K562 (cell line): ENCODE results near the gene ERICH2. TPM values are rescaled to one million over a fixed set of nuclear protein-coding genes. Genes with fewer than 3 reads are reported as not detected.
A peak's percentile ranks its signal among the peaks of the same experiment; 100 is the strongest.

Experiments used
- CHCHD3 ChIP-seq: fragments of 250-450 bp; sonication (Bioruptor Pico); IDR thresholded peaks from 2 replicates; pipeline ENCODE4 v2.1.2; 2022; ENCODE audit warnings: mild to moderate bottlenecking
- EGR1 ChIP-seq: fragments of 450-650 bp; conservative IDR thresholded peaks from 2 replicates; pipeline ENCODE4 v1.6.1; 2017; ENCODE audit warnings: mild to moderate bottlenecking
- ESRRB ChIP-seq: fragments of 250-450 bp; sonication (Bioruptor Pico); IDR thresholded peaks from 2 replicates; pipeline ENCODE4 v1.5.0; 2020; ENCODE audit warnings: mild to moderate bottlenecking, moderate library complexity, borderline replicate concordance
- FOXA3 ChIP-seq, 2 experiments: fragments of 450-650 bp in 1 of 2; sonication (generic) in 1 of 2; formaldehyde crosslinking; IDR thresholded peaks in 1 of 2; conservative IDR thresholded peaks in 1 of 2; 2 replicates each; pipeline versions ENCODE4 v1.4.0 to v1.8.0; 2020 to 2022; ENCODE audit warnings: mild to moderate bottlenecking in 2 of 2, missing genetic modification reagents in 1 of 2
- KLF16 ChIP-seq: IDR thresholded peaks from 2 replicates; pipeline ENCODE4 v1.6.1; 2016; ENCODE audit warnings: antibody characterized with exemption
- MAFG ChIP-seq: fragments of 450-650 bp; conservative IDR thresholded peaks from 2 replicates; pipeline ENCODE4 v1.6.1; 2016; ENCODE audit warnings: missing genetic modification characterization, missing compliant biosample characterization
- MBD2 ChIP-seq: sonication (generic); IDR thresholded peaks from 2 replicates; pipeline ENCODE4 v1.6.1; 2016; ENCODE audit warnings: low read depth, borderline replicate concordance
- MYC ChIP-seq, 2 experiments: fragments of 250-450 bp in 1 of 2; sonication (Bioruptor Pico) in 1 of 2; IDR thresholded peaks; 2 replicates each; pipeline versions ENCODE4 v1.5.1 to v1.6.1; 2012 to 2021; ENCODE audit warnings: low read depth in 2 of 2, borderline replicate concordance in 1 of 2, improper control_type of control experiment in 1 of 2, low read length in 1 of 2, mild to moderate bottlenecking in 1 of 2, moderate library complexity in 1 of 2
- NEUROD1 ChIP-seq: fragments of 150-350 bp; IDR thresholded peaks from 2 replicates; pipeline ENCODE4 v1.6.1; 2014; ENCODE audit warnings: borderline replicate concordance, low read length, low read depth; ENCODE audit not compliant: partially characterized antibody
- NONO ChIP-seq, 2 experiments: fragments of 200-400 bp in 1 of 2; fragments of 450-650 bp in 1 of 2; formaldehyde crosslinking in 1 of 2; IDR thresholded peaks; 2 replicates each; pipeline ENCODE4 v1.6.1; 2017; ENCODE audit warnings: low read depth in 2 of 2, mild to moderate bottlenecking in 2 of 2, moderate library complexity in 2 of 2, low read length in 1 of 2
- PPARD ChIP-seq: fragments of 250-450 bp; sonication (Bioruptor Pico); IDR thresholded peaks from 2 replicates; pipeline ENCODE4 v1.8.0; 2022; ENCODE audit warnings: inconsistent platforms, mild to moderate bottlenecking, moderate library complexity
- RUNX1 ChIP-seq: sonication (generic); IDR thresholded peaks from 2 replicates; pipeline ENCODE4 v1.6.1; 2016; ENCODE audit warnings: antibody characterized with exemption, low read depth
- STAG1 ChIP-seq: sonication (generic); formaldehyde crosslinking; IDR thresholded peaks from 2 replicates; pipeline ENCODE4 v1.5.0; 2020; ENCODE audit warnings: missing genetic modification reagents, borderline replicate concordance
- TBP ChIP-seq: optimal IDR thresholded peaks from 2 replicates; pipeline ENCODE3; 2011; ENCODE audit warnings: low read depth, low read length, improper control_type of control experiment
- TRIM24 ChIP-seq, 2 experiments: fragments of 450-650 bp; IDR thresholded peaks; 2 replicates each; pipeline ENCODE4 v1.6.1; 2016
- ZNF23 ChIP-seq: fragments of 250-450 bp; sonication (Bioruptor Pico); IDR thresholded peaks from 2 replicates; pipeline ENCODE4 v1.4.0; 2020; ENCODE audit warnings: mild to moderate bottlenecking
- ZNF785 ChIP-seq: fragments of 250-450 bp; sonication (Bioruptor Pico); IDR thresholded peaks from 2 replicates; pipeline ENCODE4 v1.4.0; 2020; ENCODE audit warnings: mild to moderate bottlenecking
- polyA plus RNA-seq, 8 experiments: library from polyadenylated mRNA; depleted of rRNA in 4 of 8; stranded (reverse) in 5 of 8; unstranded in 3 of 8; fragments of >200 nt; fragmentation: Nextera tagmentation in 2 of 8; fragmentation: Illumina TruSeq in 1 of 8; extraction: Ambion mirVana in 2 of 8; extraction: Trizol in 1 of 8; gene quantifications; 2 replicates each; pipeline versions ENCODE4 v1.2.1 to v1.2.3, GENCODE V29; 2011 to 2014; ENCODE audit warnings: inconsistent platforms in 1 of 8, missing spikeins in 1 of 8
- total RNA-seq, 7 experiments: library from RNA; depleted of rRNA in 6 of 7; stranded (reverse); fragments of >200 nt in 6 of 7; fragmentation: Illumina TruSeq in 2 of 7; extraction: Trizol in 2 of 7; gene quantifications; 2 replicates each; pipeline versions ENCODE4 v1.2.1 to v1.2.3, GENCODE V29; 2011 to 2021; ENCODE audit warnings: low replicate concordance in 1 of 7
- TF ChIP-seq, protein P1 (sequence below): fragments of 250-450 bp; sonication (Bioruptor Pico); IDR thresholded peaks from 2 replicates; pipeline ENCODE4 v1.4.0; 2020; ENCODE audit warnings: mild to moderate bottlenecking, moderate library complexity
- TF ChIP-seq, protein P2 (sequence below): fragments of 250-450 bp; sonication (Bioruptor Pico); IDR thresholded peaks from 2 replicates; pipeline ENCODE4 v1.5.1; 2021; ENCODE audit warnings: mild to moderate bottlenecking
- TF ChIP-seq, protein P3 (sequence below): IDR thresholded peaks from 2 replicates; pipeline ENCODE4 v1.6.1; 2011; ENCODE audit not compliant: insufficient read length; ENCODE audit errors: extremely low read depth
- TF ChIP-seq, protein P4 (sequence below): fragments of 450-650 bp; IDR thresholded peaks from one replicate; pipeline ENCODE4 v1.6.1; 2018; ENCODE audit warnings: mild to moderate bottlenecking, moderate library complexity; ENCODE audit not compliant: partially characterized antibody

Gene ERICH2
- total and polyA plus RNA-seq, 9 of the 15 experiments (the other 6 are each of a cell fraction or from before 2014, with no cell fraction given) = 0.85 to 2.4 (median 1.6) TPM

DNA sequence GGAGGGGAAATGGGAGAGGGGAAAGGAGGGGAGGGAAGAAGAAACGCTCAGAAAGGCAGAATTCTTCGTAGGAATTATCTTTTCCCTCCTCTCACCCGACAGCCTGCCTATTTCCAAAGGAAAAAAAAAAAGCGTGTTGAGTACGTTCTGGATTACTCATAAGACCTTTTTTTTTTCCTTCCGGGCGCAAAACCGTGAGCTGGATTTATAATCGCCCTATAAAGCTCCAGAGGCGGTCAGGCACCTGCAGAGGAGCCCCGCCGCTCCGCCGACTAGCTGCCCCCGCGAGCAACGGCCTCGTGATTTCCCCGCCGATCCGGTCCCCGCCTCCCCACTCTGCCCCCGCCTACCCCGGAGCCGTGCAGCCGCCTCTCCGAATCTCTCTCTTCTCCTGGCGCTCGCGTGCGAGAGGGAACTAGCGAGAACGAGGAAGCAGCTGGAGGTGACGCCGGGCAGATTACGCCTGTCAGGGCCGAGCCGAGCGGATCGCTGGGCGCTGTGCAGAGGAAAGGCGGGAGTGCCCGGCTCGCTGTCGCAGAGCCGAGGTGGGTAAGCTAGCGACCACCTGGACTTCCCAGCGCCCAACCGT, 46.4 kb downstream of the ERICH2 start, which contains the start of gene GAD1 (continued):
- TF ChIP-seq, protein P1, sequence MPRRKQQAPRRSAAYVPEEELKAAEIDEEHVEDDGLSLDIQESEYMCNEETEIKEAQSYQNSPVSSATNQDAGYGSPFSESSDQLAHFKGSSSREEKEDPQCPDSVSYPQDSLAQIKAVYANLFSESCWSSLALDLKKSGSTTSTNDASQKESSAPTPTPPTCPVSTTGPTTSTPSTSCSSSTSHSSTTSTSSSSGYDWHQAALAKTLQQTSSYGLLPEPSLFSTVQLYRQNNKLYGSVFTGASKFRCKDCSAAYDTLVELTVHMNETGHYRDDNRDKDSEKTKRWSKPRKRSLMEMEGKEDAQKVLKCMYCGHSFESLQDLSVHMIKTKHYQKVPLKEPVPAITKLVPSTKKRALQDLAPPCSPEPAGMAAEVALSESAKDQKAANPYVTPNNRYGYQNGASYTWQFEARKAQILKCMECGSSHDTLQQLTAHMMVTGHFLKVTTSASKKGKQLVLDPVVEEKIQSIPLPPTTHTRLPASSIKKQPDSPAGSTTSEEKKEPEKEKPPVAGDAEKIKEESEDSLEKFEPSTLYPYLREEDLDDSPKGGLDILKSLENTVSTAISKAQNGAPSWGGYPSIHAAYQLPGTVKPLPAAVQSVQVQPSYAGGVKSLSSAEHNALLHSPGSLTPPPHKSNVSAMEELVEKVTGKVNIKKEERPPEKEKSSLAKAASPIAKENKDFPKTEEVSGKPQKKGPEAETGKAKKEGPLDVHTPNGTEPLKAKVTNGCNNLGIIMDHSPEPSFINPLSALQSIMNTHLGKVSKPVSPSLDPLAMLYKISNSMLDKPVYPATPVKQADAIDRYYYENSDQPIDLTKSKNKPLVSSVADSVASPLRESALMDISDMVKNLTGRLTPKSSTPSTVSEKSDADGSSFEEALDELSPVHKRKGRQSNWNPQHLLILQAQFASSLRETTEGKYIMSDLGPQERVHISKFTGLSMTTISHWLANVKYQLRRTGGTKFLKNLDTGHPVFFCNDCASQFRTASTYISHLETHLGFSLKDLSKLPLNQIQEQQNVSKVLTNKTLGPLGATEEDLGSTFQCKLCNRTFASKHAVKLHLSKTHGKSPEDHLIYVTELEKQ (CRISPR knock-in tag) = no peak
- no peak for TF ChIP-seq MAFG (tag)
- TF ChIP-seq MBD2 = no peak
- TF ChIP-seq CHCHD3 (CRISPR knock-in tag) = no peak
- peak; percentile 57 for TF ChIP-seq EGR1
- TF ChIP-seq, protein P2, sequence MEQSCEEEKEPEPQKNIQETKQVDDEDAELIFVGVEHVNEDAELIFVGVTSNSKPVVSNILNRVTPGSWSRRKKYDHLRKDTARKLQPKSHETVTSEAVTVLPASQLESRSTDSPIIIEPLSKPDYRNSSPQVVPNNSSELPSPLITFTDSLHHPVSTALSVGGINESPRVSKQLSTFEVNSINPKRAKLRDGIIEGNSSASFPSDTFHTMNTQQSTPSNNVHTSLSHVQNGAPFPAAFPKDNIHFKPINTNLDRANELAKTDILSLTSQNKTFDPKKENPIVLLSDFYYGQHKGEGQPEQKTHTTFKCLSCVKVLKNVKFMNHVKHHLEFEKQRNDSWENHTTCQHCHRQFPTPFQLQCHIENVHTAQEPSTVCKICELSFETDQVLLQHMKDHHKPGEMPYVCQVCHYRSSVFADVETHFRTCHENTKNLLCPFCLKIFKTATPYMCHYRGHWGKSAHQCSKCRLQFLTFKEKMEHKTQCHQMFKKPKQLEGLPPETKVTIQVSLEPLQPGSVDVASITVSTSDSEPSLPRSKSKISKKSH (CRISPR knock-in tag) = no peak
- no peak for TF ChIP-seq ZNF23
- TF ChIP-seq NEUROD1 = no peak
- TF ChIP-seq ZNF785 (CRISPR knock-in tag) = no peak
- no peak for TF ChIP-seq NONO (IDR thresholded peaks at IDR 0.05; ENCODE audit: low read depth in 2 of 2, low read length in 1 of 2)
- TF ChIP-seq, protein P3, sequence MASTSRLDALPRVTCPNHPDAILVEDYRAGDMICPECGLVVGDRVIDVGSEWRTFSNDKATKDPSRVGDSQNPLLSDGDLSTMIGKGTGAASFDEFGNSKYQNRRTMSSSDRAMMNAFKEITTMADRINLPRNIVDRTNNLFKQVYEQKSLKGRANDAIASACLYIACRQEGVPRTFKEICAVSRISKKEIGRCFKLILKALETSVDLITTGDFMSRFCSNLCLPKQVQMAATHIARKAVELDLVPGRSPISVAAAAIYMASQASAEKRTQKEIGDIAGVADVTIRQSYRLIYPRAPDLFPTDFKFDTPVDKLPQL = no peak
- TF ChIP-seq RUNX1 = no peak
- no peak for TF ChIP-seq STAG1 (CRISPR knock-in tag)
- peak; percentile 55; the same call in 1 of the 2 replicates for TF ChIP-seq MYC (IDR thresholded peaks at IDR 0.05; ENCODE audit: low read depth, low read length)
- TF ChIP-seq MYC (CRISPR knock-in tag; IDR thresholded peaks at IDR 0.05; ENCODE audit: borderline replicate concordance, low read depth) = no peak
- TF ChIP-seq TBP = no peak
- TF ChIP-seq KLF16 = no peak
- TF ChIP-seq TRIM24 (IDR thresholded peaks at IDR 0.05) = 0 out of 4 replicates have a peak, but pooled peaks of 1 of the 2 experiments have one; percentile 10
- TF ChIP-seq, protein P4, sequence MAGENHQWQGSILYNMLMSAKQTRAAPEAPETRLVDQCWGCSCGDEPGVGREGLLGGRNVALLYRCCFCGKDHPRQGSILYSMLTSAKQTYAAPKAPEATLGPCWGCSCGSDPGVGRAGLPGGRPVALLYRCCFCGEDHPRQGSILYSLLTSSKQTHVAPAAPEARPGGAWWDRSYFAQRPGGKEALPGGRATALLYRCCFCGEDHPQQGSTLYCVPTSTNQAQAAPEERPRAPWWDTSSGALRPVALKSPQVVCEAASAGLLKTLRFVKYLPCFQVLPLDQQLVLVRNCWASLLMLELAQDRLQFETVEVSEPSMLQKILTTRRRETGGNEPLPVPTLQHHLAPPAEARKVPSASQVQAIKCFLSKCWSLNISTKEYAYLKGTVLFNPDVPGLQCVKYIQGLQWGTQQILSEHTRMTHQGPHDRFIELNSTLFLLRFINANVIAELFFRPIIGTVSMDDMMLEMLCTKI = no peak
- no peak for TF ChIP-seq ESRRB (CRISPR knock-in tag)
- no peak for TF ChIP-seq PPARD
- TF ChIP-seq FOXA3 (CRISPR knock-in tag; conservative IDR thresholded peaks at IDR 0.05 in 1 of 2, IDR thresholded peaks at IDR 0.05 in 1 of 2) = no peak
